HEK293 (cell line): ENCODE measurements around the gene DDR2.

Source experiments
- CTCF ChIA-PET: fragments of 350-600 bp; formaldehyde crosslinking; extraction: SDS; loops from one replicate; lab custom pipeline; 2021; ENCODE audit warnings: antibody characterized with exemption; lab: Yijun Ruan, JAX
- POLR2A ChIA-PET: fragments of 300-600 bp; formaldehyde crosslinking; extraction: SDS; loops from one replicate; lab custom pipeline; 2020; ENCODE audit warnings: antibody characterized with exemption, inconsistent platforms; lab: Yijun Ruan, JAX
- H3K27ac ChIP-seq: fragments of 200-500 bp; sonication (Bioruptor generic); 2 replicates; pipeline ENCODE4 v1.5.1; 2014; ENCODE audit warnings: low read depth, low read length, control low read depth, inconsistent platforms; ENCODE audit errors: extremely low read depth
- H3K36me3 ChIP-seq, 2 experiments: fragments of 200-500 bp in 1 of 2; sonication (Bioruptor generic) in 1 of 2; 1 replicate in 1 of 2; 2 replicates in 1 of 2; pipeline ENCODE4 v1.5.1; 2014 to 2017; ENCODE audit warnings: inconsistent platforms in 2 of 2, low read length in 2 of 2; ENCODE audit not compliant: control insufficient read depth in 2 of 2, insufficient read depth in 1 of 2
- H3K4me1 ChIP-seq: fragments of 200-500 bp; sonication (Bioruptor generic); 2 replicates; pipeline ENCODE4 v1.5.1; 2014; ENCODE audit warnings: mild to moderate bottlenecking, low read length, inconsistent platforms; ENCODE audit not compliant: control insufficient read depth, insufficient read depth
- H3K4me3 ChIP-seq: 2 replicates; pipeline ENCODE4 v1.5.1; 2011; ENCODE audit warnings: low read depth, mild to moderate bottlenecking, control low read depth, low read length, moderate library complexity
- H3K9me3 ChIP-seq: fragments of 200-500 bp; sonication (Bioruptor generic); 2 replicates; pipeline ENCODE4 v1.5.1; 2014; ENCODE audit warnings: low read depth, low read length, inconsistent platforms; ENCODE audit not compliant: control insufficient read depth, insufficient read depth
- EGR2 ChIP-seq: fragments of 450-650 bp; formaldehyde crosslinking; IDR thresholded peaks from 2 replicates; pipeline ENCODE4 v1.5.1; 2016; ENCODE audit warnings: low read depth, missing biosample characterization, missing genetic modification characterization
- HOXA7 ChIP-seq: sonication (generic); formaldehyde crosslinking; IDR thresholded peaks from 2 replicates; pipeline ENCODE4 v1.8.1; 2022; ENCODE audit warnings: missing genetic modification reagents, borderline replicate concordance
- KLF9 ChIP-seq: fragments of 450-650 bp; formaldehyde crosslinking; IDR thresholded peaks from 2 replicates; pipeline ENCODE4 v1.5.1; 2016; ENCODE audit warnings: missing biosample characterization, missing genetic modification characterization, low read depth
- ZBTB21 ChIP-seq: fragments of 450-650 bp; formaldehyde crosslinking; IDR thresholded peaks from 2 replicates; pipeline ENCODE4 v1.5.1; 2017; ENCODE audit warnings: missing biosample characterization, missing genetic modification characterization
- ZFHX2 ChIP-seq: fragments of 450-650 bp; formaldehyde crosslinking; conservative IDR thresholded peaks from 2 replicates; pipeline ENCODE4 v1.5.1; 2016; ENCODE audit warnings: missing biosample characterization, missing genetic modification characterization
- ZFP37 ChIP-seq: fragments of 450-650 bp; formaldehyde crosslinking; IDR thresholded peaks from 2 replicates; pipeline ENCODE4 v1.5.1; 2016; ENCODE audit warnings: missing biosample characterization, missing genetic modification characterization
- ZNF112 ChIP-seq: fragments of 450-650 bp; formaldehyde crosslinking; IDR thresholded peaks from 2 replicates; pipeline ENCODE4 v1.5.0; 2017; ENCODE audit warnings: missing biosample characterization, missing genetic modification characterization
- ZNF148 ChIP-seq: fragments of 450-650 bp; formaldehyde crosslinking; IDR thresholded peaks from 2 replicates; pipeline ENCODE4 v1.5.0; 2017; ENCODE audit warnings: missing biosample characterization, missing genetic modification characterization, borderline replicate concordance
- ZNF23 ChIP-seq: fragments of 450-650 bp; formaldehyde crosslinking; IDR thresholded peaks from 2 replicates; pipeline ENCODE4 v1.5.1; 2016; ENCODE audit warnings: missing biosample characterization, missing genetic modification characterization, borderline replicate concordance
- ZNF362 ChIP-seq: fragments of 450-650 bp; formaldehyde crosslinking; IDR thresholded peaks from 2 replicates; pipeline ENCODE4 v1.5.1; 2016; ENCODE audit warnings: missing biosample characterization, missing genetic modification characterization
- ZNF433 ChIP-seq: fragments of 450-650 bp; formaldehyde crosslinking; IDR thresholded peaks from 2 replicates; pipeline ENCODE4 v1.5.1; 2016; ENCODE audit warnings: missing biosample characterization, missing genetic modification characterization, low read depth
- ZNF518A ChIP-seq: fragments of 450-650 bp; formaldehyde crosslinking; conservative IDR thresholded peaks from 2 replicates; pipeline ENCODE4 v1.5.1; 2016; ENCODE audit warnings: low read depth, missing biosample characterization, missing genetic modification characterization
- ZNF560 ChIP-seq: fragments of 450-650 bp; formaldehyde crosslinking; IDR thresholded peaks from 2 replicates; pipeline ENCODE4 v1.5.1; 2017; ENCODE audit warnings: missing biosample characterization, missing genetic modification characterization, borderline replicate concordance
- ZNF76 ChIP-seq: fragments of 450-650 bp; formaldehyde crosslinking; IDR thresholded peaks from 2 replicates; pipeline ENCODE4; 2016; ENCODE audit warnings: low read depth, missing biosample characterization, missing genetic modification characterization, borderline replicate concordance
- TF ChIP-seq, protein P1 (sequence below): fragments of 450-650 bp; formaldehyde crosslinking; IDR thresholded peaks from 2 replicates; pipeline ENCODE4 v1.5.1; 2016; ENCODE audit warnings: missing biosample characterization, missing genetic modification characterization, borderline replicate concordance

DDR2 gene

DNA sequence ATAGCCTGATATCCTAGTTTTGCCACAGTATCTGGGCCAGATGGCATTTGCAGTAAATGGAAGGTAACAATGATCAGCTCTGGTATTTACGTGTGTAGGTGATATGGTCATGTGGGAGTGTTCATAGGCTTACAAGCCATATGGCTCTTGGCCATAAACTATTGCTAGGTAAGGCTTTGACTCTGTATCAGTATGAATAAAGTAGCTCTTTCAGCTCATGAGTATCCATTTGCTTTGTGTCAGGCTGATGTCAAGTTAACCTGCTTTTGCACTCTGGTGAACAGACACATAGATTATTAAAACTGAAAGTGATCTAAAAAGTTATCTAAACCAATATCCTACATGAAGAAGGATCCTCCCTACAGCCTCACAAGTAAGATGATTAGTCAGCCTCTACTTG, 69.0 kb downstream of the DDR2 start:
- H3K27ac ChIP-seq = no peak overlapping the region
- CTCF ChIA-PET = interaction anchor here (0.5 to 0.6 kb wide), 2 partner anchors 8 to 333 kb away, joined by 3 read pairs; no protein-coding TSS in a partner anchor
- H3K36me3 ChIP-seq = no peaks in the 10 kb centered on the region
- H3K9me3 ChIP-seq = no peaks in the 10 kb centered on the region
- H3K4me1 ChIP-seq = peaks cover 9% of the 10 kb centered on the region
- no peak for TF ChIP-seq ZNF76 (tag by site-specific recombination)
- TF ChIP-seq EGR2 = peak; percentile 21; the same call in 1 of the 2 replicates
- TF ChIP-seq ZFHX2 (tag by site-specific recombination) = 0 out of 2 replicates have a peak, but pooled peaks have one; percentile 18
- no peak for TF ChIP-seq ZNF112 (tag by site-specific recombination)
- TF ChIP-seq, all 188 proteins: peak for 2
- H3K4me3 ChIP-seq = no peak overlapping the region
- POLR2A ChIA-PET = interaction anchor here (0.6 kb wide), 1 partner anchor 8 kb away, joined by 3 read pairs; no protein-coding TSS in a partner anchor

GRCh38 chr1:162702628-162703027, 70.4 kb downstream of the DDR2 start:
- Histone ChIP-seq H3K4me1 (no peaks in the 10 kb centered on the region), H3K4me3 (no peak overlapping the region), H3K27ac (no peak overlapping the region), H3K36me3 (no peaks in the 10 kb centered on the region), H3K9me3 (no peaks in the 10 kb centered on the region)
- no peak for TF ChIP-seq ZNF362 (tag by site-specific recombination)
- no peak for TF ChIP-seq ZNF518A (tag by site-specific recombination)
- TF ChIP-seq HOXA7 (CRISPR knock-in tag) = no peak
- TF ChIP-seq ZFP37 = no peak
- TF ChIP-seq ZNF560 (tag by site-specific recombination) = no peak
- TF ChIP-seq ZBTB21 = no peak
- TF ChIP-seq KLF9 (tag by site-specific recombination) = no peak
- TF ChIP-seq ZNF23 (tag by site-specific recombination) = no peak
- TF ChIP-seq ZNF148 (tag by site-specific recombination) = no peak
- no peak for TF ChIP-seq ZNF433
- TF ChIP-seq, protein P1, sequence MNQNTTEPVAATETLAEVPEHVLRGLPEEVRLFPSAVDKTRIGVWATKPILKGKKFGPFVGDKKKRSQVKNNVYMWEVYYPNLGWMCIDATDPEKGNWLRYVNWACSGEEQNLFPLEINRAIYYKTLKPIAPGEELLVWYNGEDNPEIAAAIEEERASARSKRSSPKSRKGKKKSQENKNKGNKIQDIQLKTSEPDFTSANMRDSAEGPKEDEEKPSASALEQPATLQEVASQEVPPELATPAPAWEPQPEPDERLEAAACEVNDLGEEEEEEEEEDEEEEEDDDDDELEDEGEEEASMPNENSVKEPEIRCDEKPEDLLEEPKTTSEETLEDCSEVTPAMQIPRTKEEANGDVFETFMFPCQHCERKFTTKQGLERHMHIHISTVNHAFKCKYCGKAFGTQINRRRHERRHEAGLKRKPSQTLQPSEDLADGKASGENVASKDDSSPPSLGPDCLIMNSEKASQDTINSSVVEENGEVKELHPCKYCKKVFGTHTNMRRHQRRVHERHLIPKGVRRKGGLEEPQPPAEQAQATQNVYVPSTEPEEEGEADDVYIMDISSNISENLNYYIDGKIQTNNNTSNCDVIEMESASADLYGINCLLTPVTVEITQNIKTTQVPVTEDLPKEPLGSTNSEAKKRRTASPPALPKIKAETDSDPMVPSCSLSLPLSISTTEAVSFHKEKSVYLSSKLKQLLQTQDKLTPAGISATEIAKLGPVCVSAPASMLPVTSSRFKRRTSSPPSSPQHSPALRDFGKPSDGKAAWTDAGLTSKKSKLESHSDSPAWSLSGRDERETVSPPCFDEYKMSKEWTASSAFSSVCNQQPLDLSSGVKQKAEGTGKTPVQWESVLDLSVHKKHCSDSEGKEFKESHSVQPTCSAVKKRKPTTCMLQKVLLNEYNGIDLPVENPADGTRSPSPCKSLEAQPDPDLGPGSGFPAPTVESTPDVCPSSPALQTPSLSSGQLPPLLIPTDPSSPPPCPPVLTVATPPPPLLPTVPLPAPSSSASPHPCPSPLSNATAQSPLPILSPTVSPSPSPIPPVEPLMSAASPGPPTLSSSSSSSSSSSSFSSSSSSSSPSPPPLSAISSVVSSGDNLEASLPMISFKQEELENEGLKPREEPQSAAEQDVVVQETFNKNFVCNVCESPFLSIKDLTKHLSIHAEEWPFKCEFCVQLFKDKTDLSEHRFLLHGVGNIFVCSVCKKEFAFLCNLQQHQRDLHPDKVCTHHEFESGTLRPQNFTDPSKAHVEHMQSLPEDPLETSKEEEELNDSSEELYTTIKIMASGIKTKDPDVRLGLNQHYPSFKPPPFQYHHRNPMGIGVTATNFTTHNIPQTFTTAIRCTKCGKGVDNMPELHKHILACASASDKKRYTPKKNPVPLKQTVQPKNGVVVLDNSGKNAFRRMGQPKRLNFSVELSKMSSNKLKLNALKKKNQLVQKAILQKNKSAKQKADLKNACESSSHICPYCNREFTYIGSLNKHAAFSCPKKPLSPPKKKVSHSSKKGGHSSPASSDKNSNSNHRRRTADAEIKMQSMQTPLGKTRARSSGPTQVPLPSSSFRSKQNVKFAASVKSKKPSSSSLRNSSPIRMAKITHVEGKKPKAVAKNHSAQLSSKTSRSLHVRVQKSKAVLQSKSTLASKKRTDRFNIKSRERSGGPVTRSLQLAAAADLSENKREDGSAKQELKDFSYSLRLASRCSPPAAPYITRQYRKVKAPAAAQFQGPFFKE (tag by site-specific recombination) = no peak
- POLR2A ChIA-PET = no interaction called here
- CTCF ChIA-PET = no interaction called here
